Measurements from ENCODE around the gene RHOB.

The RHOB gene

DNA sequence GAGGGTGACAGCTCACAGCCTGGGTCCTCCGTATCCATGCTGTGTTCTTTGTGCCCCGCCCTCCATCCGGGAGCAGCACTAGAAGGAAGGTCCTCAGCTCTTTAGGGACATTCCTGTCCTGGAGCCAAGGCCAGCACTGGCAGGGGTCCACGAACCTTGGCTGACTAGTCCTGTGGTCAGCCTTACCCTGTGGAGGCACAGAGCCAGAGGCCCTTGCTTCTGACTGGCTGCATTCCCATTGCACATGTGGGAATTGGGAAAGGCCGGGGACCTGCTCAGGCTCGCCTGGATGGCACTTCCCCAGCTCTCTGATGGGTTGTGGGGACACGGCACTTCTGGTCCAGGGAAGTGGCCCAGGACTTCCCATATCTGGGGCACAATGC, 24.9 kb upstream of the RHOB start:
- no peak overlapping the region for H3K4me3 ChIP-seq (ENCODE audit: low read depth, low read length)
- no peak for DNase-seq (ENCODE audit: low read depth)
- TF ChIP-seq, protein P1, sequence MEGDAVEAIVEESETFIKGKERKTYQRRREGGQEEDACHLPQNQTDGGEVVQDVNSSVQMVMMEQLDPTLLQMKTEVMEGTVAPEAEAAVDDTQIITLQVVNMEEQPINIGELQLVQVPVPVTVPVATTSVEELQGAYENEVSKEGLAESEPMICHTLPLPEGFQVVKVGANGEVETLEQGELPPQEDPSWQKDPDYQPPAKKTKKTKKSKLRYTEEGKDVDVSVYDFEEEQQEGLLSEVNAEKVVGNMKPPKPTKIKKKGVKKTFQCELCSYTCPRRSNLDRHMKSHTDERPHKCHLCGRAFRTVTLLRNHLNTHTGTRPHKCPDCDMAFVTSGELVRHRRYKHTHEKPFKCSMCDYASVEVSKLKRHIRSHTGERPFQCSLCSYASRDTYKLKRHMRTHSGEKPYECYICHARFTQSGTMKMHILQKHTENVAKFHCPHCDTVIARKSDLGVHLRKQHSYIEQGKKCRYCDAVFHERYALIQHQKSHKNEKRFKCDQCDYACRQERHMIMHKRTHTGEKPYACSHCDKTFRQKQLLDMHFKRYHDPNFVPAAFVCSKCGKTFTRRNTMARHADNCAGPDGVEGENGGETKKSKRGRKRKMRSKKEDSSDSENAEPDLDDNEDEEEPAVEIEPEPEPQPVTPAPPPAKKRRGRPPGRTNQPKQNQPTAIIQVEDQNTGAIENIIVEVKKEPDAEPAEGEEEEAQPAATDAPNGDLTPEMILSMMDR (IDR thresholded peaks at IDR 0.05; ENCODE audit: insufficient read depth, low read depth, low read length, missing control alignments): no peak

DNA sequence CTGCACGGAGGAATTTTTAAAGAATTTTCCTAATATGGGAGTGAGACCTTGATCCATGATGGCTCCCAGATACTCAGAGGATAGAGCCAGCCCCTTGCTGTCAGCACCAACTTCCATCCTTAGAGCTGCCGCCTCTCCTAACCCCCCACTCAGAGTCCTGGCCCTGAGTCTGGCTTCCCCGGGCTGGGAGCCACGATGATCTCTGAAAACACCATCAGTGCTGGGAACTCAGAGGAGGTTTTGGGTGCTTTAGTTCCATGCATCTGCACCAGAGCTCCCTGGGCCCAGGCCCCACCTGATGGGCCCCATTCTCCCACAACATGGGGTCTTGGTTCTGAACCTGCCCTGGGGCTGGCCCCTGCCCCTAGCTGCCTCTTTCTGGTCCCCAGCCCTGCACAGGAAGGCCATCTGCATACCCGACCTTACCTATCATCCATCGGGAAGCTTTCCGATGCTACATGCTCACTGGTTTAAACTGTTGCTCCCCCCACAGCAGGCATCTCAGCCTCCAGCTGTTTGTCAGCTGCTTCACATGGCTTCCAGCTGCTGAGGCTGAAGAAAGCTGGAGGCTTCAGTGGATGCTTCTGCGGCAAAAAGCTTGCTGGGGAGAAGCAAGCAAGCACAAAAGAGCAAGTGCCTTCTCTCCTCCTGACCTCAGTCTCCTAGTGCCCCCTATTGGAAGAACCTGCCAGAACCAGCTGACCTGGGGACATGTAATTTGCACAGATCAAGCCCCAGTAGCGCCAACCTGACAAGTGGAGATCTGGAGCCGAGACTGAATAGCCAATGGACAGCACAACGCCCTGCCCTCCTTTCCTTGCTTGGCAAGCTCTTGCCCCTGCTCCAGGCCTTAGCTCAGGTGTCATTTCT, 24.2 kb upstream of the RHOB start:
- DNase-seq (ENCODE audit: low read depth): peak; percentile 54
- TF ChIP-seq, protein P1 (IDR thresholded peaks at IDR 0.05; ENCODE audit: insufficient read depth, low read depth, low read length, missing control alignments): peak; percentile 32
- no peak overlapping the region for H3K4me3 ChIP-seq (ENCODE audit: low read depth, low read length)

DNA sequence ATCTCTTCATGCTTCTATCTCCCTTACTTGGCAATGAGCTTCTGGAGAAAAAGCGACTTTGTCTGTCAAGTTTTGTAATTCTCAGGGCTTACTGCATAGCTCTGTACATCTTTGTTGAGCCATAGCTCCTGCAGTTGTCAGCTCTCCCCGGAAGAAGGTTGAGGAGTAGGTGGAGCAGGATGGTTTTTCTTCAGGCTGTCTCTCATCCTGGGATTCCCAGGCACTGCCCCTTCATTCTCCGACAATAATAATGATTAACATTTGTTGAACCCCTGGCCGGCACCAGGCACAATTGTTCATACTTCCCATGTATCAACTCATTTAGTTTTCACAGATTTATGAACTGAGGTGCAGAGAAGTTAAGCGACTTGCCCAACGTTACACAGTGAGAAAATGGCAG, 23.5 kb upstream of the RHOB start:
- TF ChIP-seq, protein P1 (IDR thresholded peaks at IDR 0.05; ENCODE audit: insufficient read depth, low read depth, low read length, missing control alignments): no peak
- no peak overlapping the region for H3K4me3 ChIP-seq (ENCODE audit: low read depth, low read length)
- no peak for DNase-seq (ENCODE audit: low read depth)

DNA sequence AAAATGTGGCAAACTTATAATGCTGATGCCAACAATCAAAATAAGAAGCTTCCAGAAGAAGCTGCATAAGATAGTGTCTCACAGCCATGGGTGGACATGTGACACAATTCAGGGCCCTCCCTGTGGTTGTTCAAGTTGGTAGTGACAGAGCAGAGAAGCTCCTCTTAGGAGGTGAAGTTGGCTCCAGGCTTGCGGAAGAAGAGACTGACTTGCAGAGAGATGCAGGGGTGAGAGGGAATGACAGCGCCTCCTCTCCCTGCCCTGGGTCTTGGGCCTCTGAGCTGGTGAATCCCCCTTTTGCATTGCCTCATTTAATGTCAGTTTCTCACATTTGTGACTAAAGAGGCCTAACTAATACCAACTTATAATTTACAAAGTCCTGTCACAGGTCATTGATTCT, 23.0 kb upstream of the RHOB start:
- H3K4me3 ChIP-seq (ENCODE audit: low read depth, low read length): no peak overlapping the region; the same call in 1 of the 2 replicates
- DNase-seq (ENCODE audit: low read depth): no peak
- TF ChIP-seq, protein P1 (IDR thresholded peaks at IDR 0.05; ENCODE audit: insufficient read depth, low read depth, low read length, missing control alignments): no peak

DNA sequence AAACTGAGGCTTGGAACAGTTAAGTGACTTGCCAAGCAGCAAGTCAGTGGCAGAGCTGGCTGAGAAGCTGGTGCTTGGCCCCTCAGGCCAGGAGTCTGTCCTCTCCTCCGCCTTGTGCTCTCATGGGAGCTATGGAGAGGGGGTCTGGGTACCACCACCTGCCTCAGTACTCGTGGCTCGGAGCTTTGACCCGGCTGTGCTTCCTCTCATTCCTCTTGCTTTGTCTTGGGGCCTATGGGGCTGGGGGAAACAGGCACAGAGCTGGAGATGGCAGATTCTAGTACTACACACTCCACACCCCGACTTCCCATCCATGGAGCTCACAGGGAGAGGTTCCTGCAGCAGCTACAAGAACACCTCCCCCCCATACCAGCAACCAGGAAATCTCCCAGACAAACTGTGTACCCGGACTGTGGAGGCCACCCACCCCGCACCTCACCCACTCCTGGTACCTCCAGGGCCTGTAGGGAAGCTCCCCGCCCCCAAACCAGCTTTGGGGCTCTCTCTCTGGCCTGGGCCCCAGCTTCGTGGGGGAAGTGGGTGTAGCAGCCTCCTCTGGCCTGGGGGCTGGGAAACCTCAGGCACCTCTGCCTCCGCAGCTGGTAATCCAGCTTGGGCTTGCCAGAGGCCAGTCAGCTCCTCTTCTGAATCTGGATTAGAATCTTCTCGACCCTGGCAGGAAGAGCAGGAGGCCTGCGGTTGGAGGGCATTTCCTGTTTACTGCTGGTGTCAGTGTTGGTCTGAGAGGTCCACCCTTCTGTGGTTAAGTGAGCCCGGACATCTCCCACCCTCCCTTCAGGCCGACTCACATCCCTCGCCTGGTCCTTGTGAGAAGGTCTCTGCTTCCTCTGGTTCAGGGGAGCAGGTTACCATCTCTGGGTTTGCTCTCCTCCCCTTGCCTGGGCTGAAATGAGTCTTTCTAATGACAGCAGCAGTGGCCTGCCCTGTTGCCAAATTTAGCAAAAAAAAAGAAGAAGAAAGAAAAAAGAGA, 22.3 kb upstream of the RHOB start:
- TF ChIP-seq, protein P1 (IDR thresholded peaks at IDR 0.05; ENCODE audit: insufficient read depth, low read depth, low read length, missing control alignments): no peak
- DNase-seq (ENCODE audit: low read depth): peak; percentile 91
- peak overlapping the region; percentile 47 for H3K4me3 ChIP-seq (ENCODE audit: low read depth, low read length)

DNA sequence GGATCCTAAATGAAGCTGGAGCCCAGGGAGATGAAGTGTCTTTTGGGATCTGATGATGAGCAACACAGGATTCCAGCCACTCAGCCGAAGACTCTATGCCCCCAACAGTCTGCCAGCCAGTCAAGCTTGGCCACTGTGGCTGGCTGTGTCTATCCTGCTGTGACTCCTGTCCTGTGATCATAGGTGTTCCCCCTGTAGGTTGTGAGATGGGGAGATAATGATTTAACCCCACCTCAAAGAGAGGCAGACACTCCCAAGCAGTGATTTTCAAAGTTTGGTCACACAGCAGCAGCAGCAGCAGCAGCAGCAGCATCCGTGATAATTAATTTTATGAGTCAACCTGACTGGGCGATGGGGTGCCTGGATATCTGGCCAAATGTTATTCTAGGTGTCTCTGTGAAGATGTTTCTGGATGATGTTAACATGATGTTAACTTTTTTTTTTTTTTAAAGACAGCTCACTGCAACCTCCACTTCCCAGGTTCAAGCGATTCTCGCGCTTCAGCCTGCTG, 21.4 kb upstream of the RHOB start:
- H3K4me3 ChIP-seq (ENCODE audit: low read depth, low read length): peak overlapping the region; percentile 47
- TF ChIP-seq, protein P1 (IDR thresholded peaks at IDR 0.05; ENCODE audit: insufficient read depth, low read depth, low read length, missing control alignments): no peak
- peak; percentile 42 for DNase-seq (ENCODE audit: low read depth)

Measured in GM12865 (cell line).